BJ (cell line): ENCODE measurements around the gene RCHY1. TPM values are rescaled to one million over a fixed set of nuclear protein-coding genes. Genes with fewer than 3 reads are reported as not detected.
"Not testable (repeated sequence)": the region's sequence is repeated elsewhere in the genome, so short reads cannot be mapped to it uniquely, and the experiment has no call there.

Source experiments
- CTCF ChIA-PET: fragments of 350-600 bp; formaldehyde crosslinking; extraction: SDS; loops from one replicate; lab custom pipeline; 2021; ENCODE audit warnings: antibody characterized with exemption, inconsistent platforms; lab: Yijun Ruan, JAX
- POLR2A ChIA-PET: fragments of 300-600 bp; sonication (Branson Sonifier 250); formaldehyde crosslinking; extraction: SDS; loops from one replicate; lab custom pipeline; 2021; ENCODE audit warnings: antibody characterized with exemption; lab: Charles Lee
- DNase-seq: peaks from one replicate; pipeline ENCODE4 v3.0.0-alpha.2; 2011; ENCODE audit warnings: low read depth
- H3K27me3 ChIP-seq: 2 replicates; pipeline ENCODE4 v1.6.0; 2011; ENCODE audit warnings: low read length; ENCODE audit not compliant: control insufficient read depth, insufficient read depth
- H3K36me3 ChIP-seq: 2 replicates; pipeline ENCODE4 v1.5.1; 2011; ENCODE audit warnings: low read length; ENCODE audit not compliant: control insufficient read depth, insufficient read depth
- H3K4me3 ChIP-seq: 2 replicates; pipeline ENCODE4 v1.5.1; 2011; ENCODE audit warnings: low read depth, mild to moderate bottlenecking, control low read depth, low read length
- CTCF ChIP-seq: IDR thresholded peaks from 2 replicates; pipeline ENCODE4 v1.5.1; 2011; ENCODE audit warnings: low read depth, mild to moderate bottlenecking, control low read depth, inconsistent platforms, low read length, moderate library complexity; ENCODE audit not compliant: insufficient read depth
- polyA plus RNA-seq: library from polyadenylated mRNA; depleted of rRNA; stranded (reverse); fragments of >200 nt; gene quantifications from 2 replicates; pipeline ENCODE4 v1.2.3, GENCODE V29; 2011

Gene RCHY1
- polyA plus RNA-seq, 1 experiment, result 11.0 TPM

GRCh38 chr4:75552452-75552851, 38.2 kb upstream of the RCHY1 start:
- no peak for TF ChIP-seq CTCF
- ChIA-PET POLR2A (no interaction called here), CTCF (interaction anchor here (1.1 kb wide), 1 partner anchor 295 kb away, joined by 3 read pairs; no protein-coding TSS in a partner anchor)
- no peaks in the 10 kb centered on the region for H3K36me3 ChIP-seq
- no peak for DNase-seq
- no peaks in the 10 kb centered on the region for H3K27me3 ChIP-seq
- no peak overlapping the region for H3K4me3 ChIP-seq

GRCh38 chr4:75549019-75549418, 34.8 kb upstream of the RCHY1 start:
- ChIA-PET CTCF (no interaction called here), POLR2A (no interaction called here)
- Histone ChIP-seq H3K36me3 (no peaks in the 10 kb centered on the region), H3K27me3 (no peaks in the 10 kb centered on the region), H3K4me3 (no peak overlapping the region)
- DNase-seq, result no peak
- no peak for TF ChIP-seq CTCF

- H3K36me3 ChIP-seq, result no peaks in the 10 kb centered on the region
- CTCF ChIA-PET, result interaction anchor here (0.7 to 1.6 kb wide), 3 partner anchors 9 to 1714 kb away, joined by 3 to 5 read pairs (median 3); partner anchors contain the start of genes ODAPH, RCHY1 and THAP6
- POLR2A ChIA-PET, result no interaction called here
- TF ChIP-seq CTCF, result no peak
- no peak overlapping the region for H3K4me3 ChIP-seq
- no peaks in the 10 kb centered on the region for H3K27me3 ChIP-seq
- DNase-seq, result no peak
Measured at GRCh38 chr4:75547647-75548387, 33.6 kb upstream of the RCHY1 start.

GRCh38 chr4:75545526-75545925, 31.3 kb upstream of the RCHY1 start:
- ChIA-PET CTCF (interaction anchor here (0.8 kb wide), 1 partner anchor 32 kb away, joined by 3 read pairs; no protein-coding TSS in a partner anchor), POLR2A (no interaction called here)
- no peak for DNase-seq

GRCh38 chr4:75544870-75545269, 30.7 kb upstream of the RCHY1 start:
- POLR2A ChIA-PET, result no interaction called here
- CTCF ChIA-PET, result no interaction called here
- no peaks in the 10 kb centered on the region for H3K36me3 ChIP-seq
- no peak overlapping the region for H3K4me3 ChIP-seq
- no peaks in the 10 kb centered on the region for H3K27me3 ChIP-seq
- no peak for TF ChIP-seq CTCF
- DNase-seq, result no peak

More at GRCh38 chr4:75545526-75545925, 31.3 kb upstream of the RCHY1 start:
- Histone ChIP-seq H3K27me3 (no peaks in the 10 kb centered on the region), H3K36me3 (no peaks in the 10 kb centered on the region), H3K4me3 (no peak overlapping the region)
- no peak for TF ChIP-seq CTCF

- H3K27me3 ChIP-seq, DNase-seq, H3K36me3 ChIP-seq, POLR2A ChIA-PET, H3K4me3 ChIP-seq: not testable (repeated sequence)
- CTCF ChIA-PET, result interaction anchor here (1.1 kb wide), 1 partner anchor 17 kb away, joined by 3 read pairs; no protein-coding TSS in a partner anchor
Measured at GRCh38 chr4:75544220-75544619, 30.0 kb upstream of the RCHY1 start.
